ENCODE measurements around the gene MBD2.
"Not testable (repeated sequence)": the region's sequence is repeated elsewhere in the genome, so short reads cannot be mapped to it uniquely, and the experiment has no call there.

MBD2 gene

GRCh38 chr18:54224379-54225014 is at the start of gene MBD2:
MBD2 (minus strand) TSS chr18:54224669; CDS start chr18:54224559, 110 bp downstream.
- peak within 1 kb of the TSS; percentile 99 for H3K4me3 Mint-ChIP-seq
- no peaks in the 10 kb centered on the region for H3K9me3 Mint-ChIP-seq
- H3K4me1 Mint-ChIP-seq, result peaks cover 34% of the 10 kb centered on the region
- no peaks in the 10 kb centered on the region for H3K36me3 Mint-ChIP-seq
- H3K27me3 Mint-ChIP-seq, result no peaks in the 10 kb centered on the region
- peak within 1 kb of the TSS; percentile 100 for H3K27ac Mint-ChIP-seq

- Mint-ChIP-seq H3K36me3 (no peaks in the 10 kb centered on the region), H3K4me3 (peak overlapping the region; percentile 89), H3K27me3 (no peaks in the 10 kb centered on the region), H3K9me3 (no peaks in the 10 kb centered on the region), H3K4me1 (peaks cover 28% of the 10 kb centered on the region), H3K27ac (peak overlapping the region; percentile 98)
Measured at GRCh38 chr18:54269893-54270844, 45.7 kb upstream of the MBD2 start.

- H3K27me3 Mint-ChIP-seq, result no peaks in the 10 kb centered on the region
- H3K4me1 Mint-ChIP-seq, result peaks cover 29% of the 10 kb centered on the region
- no peaks in the 10 kb centered on the region for H3K9me3 Mint-ChIP-seq
- peak overlapping the region; percentile 98 for H3K27ac Mint-ChIP-seq
- H3K4me3 Mint-ChIP-seq, result peak overlapping the region; percentile 89
- H3K36me3 Mint-ChIP-seq, result no peaks in the 10 kb centered on the region
Measured at GRCh38 chr18:54268751-54269150, 44.3 kb upstream of the MBD2 start.

GRCh38 chr18:54267701-54268100 is 43.2 kb upstream of the MBD2 start:
- Mint-ChIP-seq H3K4me1 (peaks cover 31% of the 10 kb centered on the region), H3K27ac (no peak overlapping the region), H3K36me3 (no peaks in the 10 kb centered on the region), H3K9me3 (no peaks in the 10 kb centered on the region), H3K27me3 (no peaks in the 10 kb centered on the region), H3K4me3 (no peak overlapping the region)

GRCh38 chr18:54263904-54264336 is 39.5 kb upstream of the MBD2 start:
- peaks cover 30% of the 10 kb centered on the region for H3K4me1 Mint-ChIP-seq
- no peak overlapping the region for H3K4me3 Mint-ChIP-seq

GRCh38 chr18:54261894-54262293 is 37.4 kb upstream of the MBD2 start:
- no peaks in the 10 kb centered on the region for H3K9me3 Mint-ChIP-seq
- peaks cover 27% of the 10 kb centered on the region for H3K4me1 Mint-ChIP-seq
- peak overlapping the region; percentile 75 for H3K27ac Mint-ChIP-seq

More at GRCh38 chr18:54263904-54264336, 39.5 kb upstream of the MBD2 start:
- Mint-ChIP-seq H3K27me3 (no peaks in the 10 kb centered on the region), H3K27ac (peak overlapping the region; percentile 96), H3K9me3 (no peaks in the 10 kb centered on the region), H3K36me3 (no peaks in the 10 kb centered on the region)

GRCh38 chr18:54260396-54261072 is 36.1 kb upstream of the MBD2 start:
- no peaks in the 10 kb centered on the region for H3K9me3 Mint-ChIP-seq
- H3K36me3 Mint-ChIP-seq, result no peaks in the 10 kb centered on the region
- H3K4me3 Mint-ChIP-seq, result peak overlapping the region; percentile 49
- H3K27me3 Mint-ChIP-seq, result no peaks in the 10 kb centered on the region
- peak overlapping the region; percentile 83 for H3K27ac Mint-ChIP-seq
- H3K4me1 Mint-ChIP-seq, result peaks cover 27% of the 10 kb centered on the region

More at GRCh38 chr18:54261894-54262293, 37.4 kb upstream of the MBD2 start:
- Mint-ChIP-seq H3K4me3 (no peak overlapping the region), H3K36me3 (no peaks in the 10 kb centered on the region), H3K27me3 (no peaks in the 10 kb centered on the region)

GRCh38 chr18:54257818-54258217 is 33.3 kb upstream of the MBD2 start:
- not testable (repeated sequence) for H3K27me3 Mint-ChIP-seq, H3K36me3 Mint-ChIP-seq, H3K4me3 Mint-ChIP-seq, H3K27ac Mint-ChIP-seq, H3K9me3 Mint-ChIP-seq
- H3K4me1 Mint-ChIP-seq, result peaks cover 23% of the 10 kb centered on the region

GRCh38 chr18:54257015-54257414 is 32.5 kb upstream of the MBD2 start:
- Mint-ChIP-seq H3K36me3 (no peaks in the 10 kb centered on the region), H3K9me3 (no peaks in the 10 kb centered on the region), H3K27me3 (no peaks in the 10 kb centered on the region), H3K4me1 (peaks cover 16% of the 10 kb centered on the region), H3K27ac (peak overlapping the region; percentile 35), H3K4me3 (no peak overlapping the region)

GRCh38 chr18:54255141-54255540 is 30.7 kb upstream of the MBD2 start:
- no peak overlapping the region for H3K4me3 Mint-ChIP-seq
- no peak overlapping the region for H3K27ac Mint-ChIP-seq
- H3K27me3 Mint-ChIP-seq, result no peaks in the 10 kb centered on the region

GRCh38 chr18:54254265-54254758 is 29.8 kb upstream of the MBD2 start:
- H3K4me1 Mint-ChIP-seq, result peaks cover 9% of the 10 kb centered on the region
- no peaks in the 10 kb centered on the region for H3K9me3 Mint-ChIP-seq
- H3K4me3 Mint-ChIP-seq, result no peak overlapping the region
- no peak overlapping the region for H3K27ac Mint-ChIP-seq
- no peaks in the 10 kb centered on the region for H3K27me3 Mint-ChIP-seq
- H3K36me3 Mint-ChIP-seq, result no peaks in the 10 kb centered on the region

More at GRCh38 chr18:54255141-54255540, 30.7 kb upstream of the MBD2 start:
- Mint-ChIP-seq H3K9me3 (no peaks in the 10 kb centered on the region), H3K36me3 (no peaks in the 10 kb centered on the region), H3K4me1 (peaks cover 9% of the 10 kb centered on the region)

GRCh38 chr18:54251606-54252390 is 27.3 kb upstream of the MBD2 start:
- peaks cover 2% of the 10 kb centered on the region for H3K36me3 Mint-ChIP-seq
- no peak overlapping the region for H3K27ac Mint-ChIP-seq
- no peaks in the 10 kb centered on the region for H3K9me3 Mint-ChIP-seq
- no peaks in the 10 kb centered on the region for H3K27me3 Mint-ChIP-seq
- H3K4me3 Mint-ChIP-seq, result no peak overlapping the region
- peaks cover 19% of the 10 kb centered on the region for H3K4me1 Mint-ChIP-seq

- Mint-ChIP-seq H3K9me3 (no peaks in the 10 kb centered on the region), H3K4me3 (no peak overlapping the region), H3K36me3 (peaks cover 2% of the 10 kb centered on the region), H3K27me3 (no peaks in the 10 kb centered on the region), H3K4me1 (peaks cover 20% of the 10 kb centered on the region), H3K27ac (no peak overlapping the region)
Measured at GRCh38 chr18:54250846-54251261, 26.4 kb upstream of the MBD2 start.

- Mint-ChIP-seq H3K4me3 (peak overlapping the region; percentile 52), H3K27ac (peak overlapping the region; percentile 89), H3K9me3 (no peaks in the 10 kb centered on the region), H3K36me3 (peaks cover 2% of the 10 kb centered on the region), H3K27me3 (no peaks in the 10 kb centered on the region), H3K4me1 (peaks cover 20% of the 10 kb centered on the region)
Measured at GRCh38 chr18:54247511-54248175, 23.2 kb upstream of the MBD2 start.
